Endothelial cell of umbilical vein (primary cell): ENCODE results near the gene CAMTA2. TPM values are rescaled to one million over a fixed set of nuclear protein-coding genes. Genes with fewer than 3 reads are reported as not detected.

Experiments used
- BruUV-seq: library from RNA; stranded (reverse); fragments of 400-500 nt; replicated peaks from 2 replicates; lab custom pipeline; 2021; lab: Mats Ljungman, UMichigan
- CTCF ChIA-PET: fragments of 300-600, 350-600 bp; sonication (Branson Sonifier 250); formaldehyde crosslinking; loops from one replicate; lab custom pipeline; 2021; ENCODE audit warnings: antibody characterized with exemption, inconsistent platforms; lab: Charles Lee
- POLR2A ChIA-PET: fragments of 300-600, 350-600 bp; sonication (Branson Sonifier 250); formaldehyde crosslinking; loops from one replicate; lab custom pipeline; 2021; ENCODE audit warnings: antibody characterized with exemption, inconsistent platforms; lab: Charles Lee
- DNase-seq: peaks from one replicate; pipeline ENCODE4 v3.0.0-alpha.2; 2011; ENCODE audit warnings: low read depth, low spot score
- FAIRE-seq: peaks from 2 replicates; lab custom pipeline; 2011; peaks lifted over from hg19 to GRCh38; lab: Jason Lieb, UNC
- H2AFZ ChIP-seq: 2 replicates; pipeline ENCODE4 v1.6.0; 2012; ENCODE audit warnings: low read depth, low read length, control low read depth, inconsistent platforms
- H3K27ac ChIP-seq: 2 replicates; pipeline ENCODE4 v1.5.1; 2011; ENCODE audit warnings: low read depth, mild to moderate bottlenecking, control low read depth, low read length, moderate library complexity; ENCODE audit not compliant: insufficient read depth
- H3K27me3 ChIP-seq, 2 experiments: 2 replicates each; pipeline versions ENCODE4 v1.6.0 to v1.6.1; 2011; ENCODE audit warnings: low read length in 2 of 2, mixed read lengths in 1 of 2; ENCODE audit not compliant: control insufficient read depth in 2 of 2, insufficient read depth in 2 of 2
- H3K36me3 ChIP-seq, 2 experiments: 2 replicates in 1 of 2; 3 replicates in 1 of 2; pipeline ENCODE4 v1.5.1; 2011; ENCODE audit warnings: low read length in 2 of 2, mild to moderate bottlenecking in 1 of 2, moderate library complexity in 1 of 2; ENCODE audit not compliant: control insufficient read depth in 2 of 2, insufficient read depth in 2 of 2; ENCODE audit errors: extremely low read depth in 1 of 2
- H3K4me1 ChIP-seq: 3 replicates; pipeline ENCODE4 v1.5.1; 2011; ENCODE audit warnings: mild to moderate bottlenecking, low read length; ENCODE audit not compliant: control insufficient read depth, insufficient read depth; ENCODE audit errors: extremely low read depth
- H3K4me2 ChIP-seq: 2 replicates; pipeline ENCODE4 v1.6.1; 2011; ENCODE audit warnings: low read length, control low read depth, mixed read lengths; ENCODE audit not compliant: insufficient read depth
- H3K4me3 ChIP-seq, 3 experiments: fragments of 200-600 bp in 1 of 3; sonication (generic), shearing (Covaris generic) in 1 of 3; replicated peaks in 1 of 3; 2 replicates each; pipeline ENCODE4 v1.5.1; 2011 to 2016; ENCODE audit warnings: control low read depth in 3 of 3, low read length in 3 of 3, mild to moderate bottlenecking in 2 of 3, inconsistent platforms in 1 of 3, low read depth in 1 of 3, moderate library complexity in 1 of 3; ENCODE audit not compliant: insufficient read depth in 1 of 3
- H3K79me2 ChIP-seq: 2 replicates; pipeline ENCODE4 v1.6.0; 2012; ENCODE audit warnings: low read length, inconsistent platforms; ENCODE audit not compliant: control insufficient read depth, insufficient read depth
- H3K9ac ChIP-seq: replicated peaks from 2 replicates; pipeline ENCODE3; 2011; ENCODE audit warnings: low read length, control low read depth; ENCODE audit not compliant: insufficient read depth; ENCODE audit errors: extremely low read depth
- H3K9me1 ChIP-seq: replicated peaks from 3 replicates; pipeline ENCODE4 v1.6.0; 2011; ENCODE audit warnings: mild to moderate bottlenecking, low read length; ENCODE audit not compliant: control insufficient read depth, insufficient read depth; ENCODE audit errors: extremely low read depth
- H3K9me3 ChIP-seq: replicated peaks from 2 replicates; pipeline ENCODE4 v1.5.1; 2012; ENCODE audit warnings: low read length, inconsistent platforms; ENCODE audit not compliant: control insufficient read depth, insufficient read depth
- H4K20me1 ChIP-seq: replicated peaks from 2 replicates; pipeline ENCODE3; 2011; ENCODE audit warnings: mild to moderate bottlenecking, low read length; ENCODE audit not compliant: control insufficient read depth, insufficient read depth; ENCODE audit errors: extremely low read depth
- CTCF ChIP-seq, 2 donors: IDR thresholded peaks; 1 replicate in 1 of 2; 2 replicates in 1 of 2; pipeline ENCODE4 v1.5.1; 2011; ENCODE audit warnings: low read length in 2 of 2, mild to moderate bottlenecking in 2 of 2, moderate library complexity in 2 of 2, control low read depth in 1 of 2, inconsistent platforms in 1 of 2, low read depth in 1 of 2; ENCODE audit not compliant: insufficient read depth in 1 of 2; ENCODE audit errors: extremely low read depth in 1 of 2
- EZH2 ChIP-seq: IDR thresholded peaks from 2 replicates; pipeline ENCODE4 v1.6.1; 2012; ENCODE audit warnings: borderline replicate concordance, low read depth, mild to moderate bottlenecking, moderate library complexity, low read length, inconsistent platforms; ENCODE audit not compliant: severe bottlenecking
- FOS ChIP-seq: IDR thresholded peaks from 2 replicates; pipeline ENCODE4 v1.6.1; 2011; ENCODE audit warnings: mild to moderate bottlenecking, low read length, moderate library complexity, borderline replicate concordance; ENCODE audit not compliant: insufficient read depth
- GATA2 ChIP-seq: IDR thresholded peaks from 2 replicates; pipeline ENCODE4 v1.7.0; 2011; ENCODE audit warnings: low read depth, mild to moderate bottlenecking, moderate library complexity, mixed read lengths, low read length; ENCODE audit not compliant: insufficient read length, insufficient read depth
- JUN ChIP-seq: IDR thresholded peaks from 2 replicates; pipeline ENCODE4 v1.6.1; 2011; ENCODE audit warnings: borderline replicate concordance, low read depth; ENCODE audit not compliant: insufficient read length, insufficient read depth
- MAX ChIP-seq: IDR thresholded peaks from 2 replicates; pipeline ENCODE4 v1.6.1; 2011; ENCODE audit not compliant: insufficient read depth, insufficient read length
- MYC ChIP-seq: IDR thresholded peaks from one replicate; pipeline ENCODE4 v1.6.1; 2011; ENCODE audit warnings: mild to moderate bottlenecking, low read depth, low read length
- POLR2A ChIP-seq: IDR thresholded peaks from 2 replicates; pipeline ENCODE4 v1.6.1; 2012; ENCODE audit warnings: low read depth, mild to moderate bottlenecking, control low read depth, low read length
- POLR2AphosphoS5 ChIP-seq: IDR thresholded peaks from 2 replicates; pipeline ENCODE4 v1.6.1; 2012; ENCODE audit warnings: low read depth, mild to moderate bottlenecking, control low read depth, low read length, moderate library complexity; ENCODE audit not compliant: insufficient read depth
- dilution Hi-C: fragments of 300-500 bp; cut with MboI; formaldehyde crosslinking; loops from one replicate; pipeline ENCODE4 v1.15.0; 2019; ENCODE audit warnings: low sequenced_read_pairs; ENCODE audit not compliant: extremely low pct_ligation_motif_present
- intact Hi-C: fragments of 100-400 bp; cut with micrococcal nuclease; formaldehyde crosslinking; loops from one replicate; pipeline ENCODE4 v1.10.0; 2022
- polyA plus RNA-seq, 4 experiments: library from polyadenylated mRNA; depleted of rRNA in 3 of 4; stranded (reverse) in 3 of 4; unstranded in 1 of 4; fragments of >200 nt; gene quantifications; 2 replicates each; pipeline versions ENCODE4 v1.2.1 to v1.2.3, GENCODE V29; 2011 to 2012; ENCODE audit warnings: missing spikeins in 1 of 4
- total RNA-seq: library from RNA; stranded (reverse); gene quantifications from 2 replicates; pipeline ENCODE4 v1.2.3, GENCODE V29; 2021

The CAMTA2 gene
- total and polyA plus RNA-seq, 2 donors (not counting 3 experiments of a cell fraction or from before 2014, with no cell fraction given): 33.8 to 51.0 TPM

GRCh38 chr17:4978726-4979125 lies 8.7 kb downstream of the CAMTA2 start:
- BruUV-seq: no TSS peak
- no peaks in the 10 kb centered on the region for H3K27me3 ChIP-seq
- H4K20me1 ChIP-seq: no peaks in the 10 kb centered on the region
- H3K4me1 ChIP-seq: peaks cover 6% of the 10 kb centered on the region
- ChIA-PET POLR2A (no interaction called here), CTCF (interaction anchor here (1.3 to 3.0 kb wide), 3 partner anchors 9 to 70 kb away, joined by 6 to 14 read pairs (median 10); partner anchors contain the start of gene CAMTA2)
- dilution Hi-C loops: no loop called here
- no peaks in the 10 kb centered on the region for H3K9me3 ChIP-seq
- no peaks in the 10 kb centered on the region for H3K9me1 ChIP-seq
- H3K4me2 ChIP-seq: no peak overlapping the region
- peaks cover 19 to 54% of the 10 kb centered on the region in 2 experiments for H3K36me3 ChIP-seq
- H3K27ac ChIP-seq: no peak overlapping the region
- intact Hi-C loops: no loop called here
- DNase-seq (no peak), FAIRE-seq (no peak)
- no peaks in the 10 kb centered on the region for H3K79me2 ChIP-seq
- no peak for TF ChIP-seq POLR2AphosphoS5
- no peak for TF ChIP-seq MAX
- TF ChIP-seq EZH2: no peak
- TF ChIP-seq GATA2: no peak
- no peak for TF ChIP-seq JUN
- no peak for TF ChIP-seq CTCF (IDR thresholded peaks at IDR 0.05; ENCODE audit: extremely low read depth in 1 of 2, insufficient read depth in 1 of 2, low read depth in 1 of 2, low read length in 2 of 2)
- no peak for TF ChIP-seq POLR2A
- TF ChIP-seq MYC: no peak
- no peak for TF ChIP-seq FOS
- no peak overlapping the region for H3K9ac ChIP-seq
- no peak overlapping the region for H3K4me3 ChIP-seq
- H2AFZ ChIP-seq: no peak overlapping the region
